WTC11 (cell line): ENCODE data around the gene KIRREL2. TPM values are rescaled to one million over a fixed set of nuclear protein-coding genes. Genes with fewer than 3 reads are reported as not detected.

Experiments used
- ATAC-seq: fragments of 200-7000 bp; cut with Tn5 transposase; 2 replicates; pipeline ENCODE4 v1.10.0; 2021; ENCODE audit warnings: mild to moderate bottlenecking, moderate library complexity
- CTCF ChIA-PET: fragments of 300-600 bp; sonication (Branson Sonifier 250); formaldehyde crosslinking; loops from one replicate; lab custom pipeline; 2021; ENCODE audit warnings: antibody characterized with exemption; lab: Charles Lee
- POLR2A ChIA-PET: fragments of 350-600 bp; sonication (Branson Sonifier 250); formaldehyde crosslinking; loops from one replicate; lab custom pipeline; 2021; ENCODE audit warnings: antibody characterized with exemption; lab: Charles Lee
- DNase-seq: peaks from one replicate; pipeline ENCODE4 v3.0.0; 2021; ENCODE audit warnings: low spot score
- H3K27ac Mint-ChIP-seq: 2 replicates; pipeline ENCODE4 v1.8.0; 2021; ENCODE audit warnings: mixed read lengths
- H3K27me3 Mint-ChIP-seq: 2 replicates; pipeline ENCODE4 v1.8.0; 2021; ENCODE audit warnings: low read depth, mild to moderate bottlenecking, moderate library complexity, mixed read lengths
- H3K36me3 Mint-ChIP-seq: 2 replicates; pipeline ENCODE4 v1.8.0; 2021; ENCODE audit warnings: mixed read lengths
- H3K4me1 Mint-ChIP-seq: 2 replicates; pipeline ENCODE4 v1.8.0; 2022; ENCODE audit warnings: mixed read lengths
- H3K4me3 Mint-ChIP-seq: 2 replicates; pipeline ENCODE4 v1.8.0; 2021; ENCODE audit warnings: mild to moderate bottlenecking, moderate library complexity, mixed read lengths
- H3K9me3 Mint-ChIP-seq: 2 replicates; pipeline ENCODE4 v1.8.0; 2021; ENCODE audit warnings: mixed read lengths
- AFF4 ChIP-seq: sonication (generic); formaldehyde crosslinking; IDR thresholded peaks from 2 replicates; pipeline ENCODE4 v1.8.1; 2023; ENCODE audit warnings: mild to moderate bottlenecking, missing genetic modification reagents, borderline replicate concordance
- ATF2 ChIP-seq: sonication (generic); formaldehyde crosslinking; IDR thresholded peaks from 2 replicates; pipeline ENCODE4 v1.8.1; 2022; ENCODE audit warnings: low read depth, missing genetic modification reagents, borderline replicate concordance
- CREM ChIP-seq: sonication (generic); formaldehyde crosslinking; IDR thresholded peaks from 2 replicates; pipeline ENCODE4 v1.8.1; 2022; ENCODE audit warnings: mild to moderate bottlenecking, missing genetic modification reagents, moderate library complexity
- ETV6 ChIP-seq: sonication (generic); formaldehyde crosslinking; IDR thresholded peaks from 2 replicates; pipeline ENCODE4 v1.8.1; 2022; ENCODE audit warnings: mild to moderate bottlenecking, missing genetic modification reagents
- NR3C1 ChIP-seq: sonication (generic); formaldehyde crosslinking; conservative IDR thresholded peaks from 2 replicates; pipeline ENCODE4 v1.8.1; 2023; ENCODE audit warnings: low read depth, mild to moderate bottlenecking, missing genetic modification reagents
- OVOL2 ChIP-seq: fragments of 250-450 bp; sonication (Bioruptor Pico); IDR thresholded peaks from 2 replicates; pipeline ENCODE4 v1.9.0; 2021; ENCODE audit warnings: mild to moderate bottlenecking, borderline replicate concordance
- SP1 ChIP-seq: sonication (generic); formaldehyde crosslinking; conservative IDR thresholded peaks from 2 replicates; pipeline ENCODE4 v1.8.1; 2022; ENCODE audit warnings: missing genetic modification reagents
- TCF7 ChIP-seq: sonication (generic); formaldehyde crosslinking; IDR thresholded peaks from 2 replicates; pipeline ENCODE4 v1.8.0; 2022; ENCODE audit warnings: mild to moderate bottlenecking, low read depth, missing genetic modification reagents, moderate library complexity
- ZNF121 ChIP-seq: sonication (generic); formaldehyde crosslinking; IDR thresholded peaks from 2 replicates; pipeline ENCODE4 v1.8.0; 2023; ENCODE audit warnings: missing genetic modification reagents
- ZNF281 ChIP-seq: sonication (generic); formaldehyde crosslinking; IDR thresholded peaks from 2 replicates; pipeline ENCODE4 v1.8.0; 2023; ENCODE audit warnings: mild to moderate bottlenecking, missing genetic modification reagents
- ZNF416 ChIP-seq: fragments of 250-450 bp; sonication (Bioruptor Pico); IDR thresholded peaks from 2 replicates; pipeline ENCODE4 v1.9.0; 2021; ENCODE audit warnings: mild to moderate bottlenecking, inconsistent platforms
- total RNA-seq: library from RNA; stranded (reverse); gene quantifications from 3 replicates; pipeline ENCODE4 v1.2.3, GENCODE V29; 2021

Gene KIRREL2
- total RNA-seq, 1 experiment from 2014 or later, result 4.7 TPM

- H3K27ac Mint-ChIP-seq, result no peak overlapping the region
- peaks cover 76% of the 10 kb centered on the region for H3K27me3 Mint-ChIP-seq
- H3K4me3 Mint-ChIP-seq, result no peak overlapping the region
- peaks cover 22% of the 10 kb centered on the region for H3K4me1 Mint-ChIP-seq
- CTCF ChIA-PET, result no interaction called here
- no peak for ATAC-seq
- peaks cover 8% of the 10 kb centered on the region for H3K9me3 Mint-ChIP-seq
- no peaks in the 10 kb centered on the region for H3K36me3 Mint-ChIP-seq
- POLR2A ChIA-PET, result no interaction called here
- DNase-seq, result no peak
- TF ChIP-seq ZNF281 (CRISPR knock-in tag) (no peak), CREM (CRISPR knock-in tag) (no peak), OVOL2 (CRISPR knock-in tag) (no peak), ZNF416 (CRISPR knock-in tag) (no peak), ZNF121 (CRISPR knock-in tag) (no peak)
Observed at GRCh38 chr19:35842666-35843272, 13.9 kb upstream of the KIRREL2 start.

DNA sequence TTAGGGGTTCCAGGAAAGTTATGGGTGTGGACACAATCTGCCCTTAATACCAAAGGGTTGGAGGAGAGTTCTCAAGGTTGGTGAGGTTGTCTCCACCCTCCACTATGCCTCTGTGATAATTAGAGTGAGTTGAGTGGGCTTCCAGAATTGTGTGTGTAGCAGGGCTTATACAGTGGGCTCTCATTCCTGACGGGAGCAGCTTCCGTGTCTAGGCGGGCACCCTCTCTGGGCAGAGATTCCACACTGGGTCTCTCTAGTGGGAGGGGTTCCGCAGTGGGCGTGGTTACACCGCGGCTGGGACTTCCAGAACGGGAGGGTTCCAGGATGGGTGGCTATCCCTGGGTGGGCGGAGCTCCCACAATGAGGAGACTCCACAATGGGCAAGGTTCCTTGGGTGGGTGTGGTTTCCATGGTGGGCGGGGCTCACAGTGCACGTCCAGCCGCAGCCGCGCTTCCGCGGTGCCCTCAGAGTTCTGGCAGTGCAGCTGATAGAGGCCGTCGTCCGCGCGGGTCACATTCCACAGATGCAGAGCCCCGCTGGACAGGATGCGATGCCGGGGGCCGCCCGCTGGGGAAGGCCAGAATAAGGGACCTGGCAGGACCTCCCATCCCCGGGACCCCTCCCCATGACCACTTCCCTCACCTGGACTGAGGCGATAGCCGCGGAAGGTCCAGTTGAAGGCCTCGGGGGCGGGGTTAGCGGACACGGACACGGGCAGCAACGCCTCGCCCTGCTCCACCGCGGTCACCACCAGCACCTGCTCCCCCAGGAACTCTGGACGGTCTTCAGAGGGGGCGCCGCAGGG is 12.8 kb upstream of the KIRREL2 start:
- no peak overlapping the region for H3K27ac Mint-ChIP-seq
- CTCF ChIA-PET, result interaction anchor here (0.9 to 2.7 kb wide), 3 partner anchors 24 to 96 kb away, joined by 3 to 17 read pairs (median 6); partner anchors contain the start of gene LIN37
- peak; percentile 88 for ATAC-seq
- H3K4me3 Mint-ChIP-seq, result peak overlapping the region; percentile 76
- H3K36me3 Mint-ChIP-seq, result no peaks in the 10 kb centered on the region
- peaks cover 22% of the 10 kb centered on the region for H3K4me1 Mint-ChIP-seq
- peaks cover 87% of the 10 kb centered on the region for H3K27me3 Mint-ChIP-seq
- peak; percentile 96 for DNase-seq
- H3K9me3 Mint-ChIP-seq, result peaks cover 7% of the 10 kb centered on the region
- 0 out of 2 replicates have a peak, but pooled peaks have one; percentile 43 for TF ChIP-seq SP1 (CRISPR knock-in tag)
- no peak for TF ChIP-seq NR3C1
- no peak for TF ChIP-seq ETV6 (CRISPR knock-in tag)
- no peak for TF ChIP-seq TCF7 (CRISPR knock-in tag)
- no peak for TF ChIP-seq ATF2 (CRISPR knock-in tag)
- TF ChIP-seq AFF4 (CRISPR knock-in tag), result no peak
- POLR2A ChIA-PET, result interaction anchor here (0.9 to 1.0 kb wide), 2 partner anchors 9 to 103 kb away, joined by 3 to 5 read pairs; no protein-coding TSS in a partner anchor
